Colonic mucosa (tissue), 4 donors: ENCODE data around the gene TGFBR1. TPM values are rescaled to one million over a fixed set of nuclear protein-coding genes. Genes with fewer than 3 reads are reported as not detected.

Experiments
- DNase-seq: peaks from one replicate; pipeline ENCODE4 v3.0.0-alpha.2; 2020
- H3K27ac ChIP-seq: fragments of 200-600 bp; one replicate; pipeline ENCODE4 v1.8.0; 2021
- H3K27me3 ChIP-seq: fragments of 200-600 bp; one replicate; pipeline ENCODE4 v1.8.0; 2021
- H3K36me3 ChIP-seq: fragments of 200-600 bp; one replicate; pipeline ENCODE4 v1.8.0; 2021
- H3K4me1 ChIP-seq: fragments of 200-600 bp; one replicate; pipeline ENCODE4 v1.8.0; 2021; ENCODE audit warnings: mild to moderate bottlenecking
- H3K4me3 ChIP-seq: fragments of 200-600 bp; one replicate; pipeline ENCODE4 v1.8.0; 2021
- H3K9ac ChIP-seq, 2 donors: one replicate each; pipeline ENCODE4 v1.7.0; 2013; ENCODE audit warnings: control low read depth in 2 of 2, low read depth in 2 of 2, low read length in 2 of 2
- H3K9me3 ChIP-seq: fragments of 200-600 bp; one replicate; pipeline ENCODE4 v1.8.0; 2021
- intact Hi-C: fragments of 100-400 bp; cut with DNase I; formaldehyde crosslinking; loops from one replicate; pipeline ENCODE4 v1.14.1; 2022
- total RNA-seq, 2 donors: library from RNA; stranded (reverse); fragmentation: NEBNext Ultra II Directional in 1 of 2; extraction: Animal tissue kit (Norgen Biotek cat#: 25700) in 1 of 2; gene quantifications; one replicate each; pipeline ENCODE4 v1.2.1, GENCODE V29; 2021
- TF ChIP-seq, protein P1 (sequence below): fragments of 200-600 bp; IDR thresholded peaks from one replicate; pipeline ENCODE4 v1.8.0; 2022; ENCODE audit warnings: antibody characterized with exemption, mild to moderate bottlenecking
- donor health status: healthy.
- donor health status: DM: no; HTN: no; CAD: no.
- donor health status: DM: no; HTN: no; CAD: no.

Gene TGFBR1
- total RNA-seq, 2 donors from 2014 or later = 19.0 to 48.7 TPM

DNA sequence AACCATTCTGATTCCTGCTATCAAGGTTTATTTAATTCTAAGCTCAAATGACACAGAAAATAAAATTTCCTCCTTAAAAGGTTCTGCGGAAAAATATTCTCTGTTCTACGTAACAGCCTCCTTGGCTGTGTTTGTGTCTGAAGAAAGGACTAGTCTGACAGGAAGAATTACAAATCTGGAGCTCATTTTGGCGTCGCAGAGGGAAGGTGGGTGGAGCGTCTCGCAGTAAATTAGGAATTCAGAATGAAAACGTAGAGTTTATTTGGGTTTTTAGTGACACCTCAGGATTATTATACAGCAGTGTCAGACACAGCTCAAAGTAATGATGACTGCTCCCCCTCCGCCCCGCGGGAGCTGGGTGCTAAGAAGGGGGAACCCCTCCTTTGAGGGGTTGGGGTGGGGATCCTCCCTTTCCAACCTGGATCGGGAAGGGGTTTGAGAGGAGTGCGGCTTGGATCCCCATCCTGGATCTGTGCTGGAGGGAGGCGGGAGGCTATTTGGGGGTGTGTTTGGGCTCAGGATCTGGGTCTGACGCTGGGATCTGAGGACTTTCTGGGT, 933 bp upstream of the TGFBR1 start:
- no peak for DNase-seq
- TF ChIP-seq, protein P1, sequence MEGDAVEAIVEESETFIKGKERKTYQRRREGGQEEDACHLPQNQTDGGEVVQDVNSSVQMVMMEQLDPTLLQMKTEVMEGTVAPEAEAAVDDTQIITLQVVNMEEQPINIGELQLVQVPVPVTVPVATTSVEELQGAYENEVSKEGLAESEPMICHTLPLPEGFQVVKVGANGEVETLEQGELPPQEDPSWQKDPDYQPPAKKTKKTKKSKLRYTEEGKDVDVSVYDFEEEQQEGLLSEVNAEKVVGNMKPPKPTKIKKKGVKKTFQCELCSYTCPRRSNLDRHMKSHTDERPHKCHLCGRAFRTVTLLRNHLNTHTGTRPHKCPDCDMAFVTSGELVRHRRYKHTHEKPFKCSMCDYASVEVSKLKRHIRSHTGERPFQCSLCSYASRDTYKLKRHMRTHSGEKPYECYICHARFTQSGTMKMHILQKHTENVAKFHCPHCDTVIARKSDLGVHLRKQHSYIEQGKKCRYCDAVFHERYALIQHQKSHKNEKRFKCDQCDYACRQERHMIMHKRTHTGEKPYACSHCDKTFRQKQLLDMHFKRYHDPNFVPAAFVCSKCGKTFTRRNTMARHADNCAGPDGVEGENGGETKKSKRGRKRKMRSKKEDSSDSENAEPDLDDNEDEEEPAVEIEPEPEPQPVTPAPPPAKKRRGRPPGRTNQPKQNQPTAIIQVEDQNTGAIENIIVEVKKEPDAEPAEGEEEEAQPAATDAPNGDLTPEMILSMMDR = no peak
- Histone ChIP-seq H3K9me3 (no peaks in the 10 kb centered on the region), H3K36me3 (no peaks in the 10 kb centered on the region), H3K4me1 (no peaks in the 10 kb centered on the region), H3K4me3 (peak overlapping the region; percentile 53), H3K27ac (peak overlapping the region; percentile 87), H3K9ac (peak overlapping the region; percentile 68 to 80), H3K27me3 (no peaks in the 10 kb centered on the region)
- intact Hi-C loops = no loop called here

DNA sequence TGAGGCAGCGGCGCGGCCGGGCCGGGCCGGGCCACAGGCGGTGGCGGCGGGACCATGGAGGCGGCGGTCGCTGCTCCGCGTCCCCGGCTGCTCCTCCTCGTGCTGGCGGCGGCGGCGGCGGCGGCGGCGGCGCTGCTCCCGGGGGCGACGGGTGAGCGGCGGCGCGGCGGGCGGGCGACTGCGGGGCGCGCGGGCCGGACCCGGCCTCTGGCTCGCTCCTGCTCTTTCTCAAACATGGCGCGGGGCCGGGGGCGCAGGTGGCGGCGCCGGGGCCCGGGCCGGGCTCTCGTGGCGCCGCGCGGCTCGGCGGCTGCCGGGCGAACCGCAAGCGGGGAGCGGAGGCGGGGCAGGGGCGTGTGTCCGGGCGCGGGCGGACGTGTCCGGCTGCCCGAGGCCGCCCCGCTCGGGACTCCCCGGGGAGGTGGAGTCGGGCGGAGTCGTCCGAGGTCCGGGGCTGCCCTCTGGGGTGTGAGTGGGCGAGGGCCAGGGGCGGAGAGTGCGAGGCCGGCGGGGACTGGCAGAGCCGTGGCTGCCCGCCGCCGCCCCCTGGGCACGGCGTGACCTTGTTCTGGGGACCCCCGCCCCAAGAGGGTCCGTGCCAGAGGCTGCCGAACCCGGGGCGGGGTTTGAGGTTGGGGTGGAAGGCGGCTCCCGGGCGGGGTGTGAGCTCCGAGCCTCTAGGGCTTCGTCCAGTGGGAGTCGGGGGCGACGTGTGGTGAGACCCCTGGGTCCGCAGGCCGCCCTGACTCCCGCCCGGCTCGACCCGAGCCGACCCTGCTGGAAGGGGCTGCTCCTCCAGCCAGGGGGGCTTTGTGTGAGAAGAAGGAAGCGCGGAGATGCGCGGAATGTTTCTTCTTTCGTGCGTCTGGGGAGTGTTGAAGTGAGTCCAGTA, 485 bp downstream of the TGFBR1 start:
- H3K27me3 ChIP-seq = no peaks in the 10 kb centered on the region
- TF ChIP-seq, protein P1 = no peak
- no peaks in the 10 kb centered on the region for H3K36me3 ChIP-seq
- H3K4me1 ChIP-seq = no peaks in the 10 kb centered on the region
- intact Hi-C loops = no loop called here
- peak overlapping the region; percentile 88 for H3K27ac ChIP-seq
- H3K9me3 ChIP-seq = no peaks in the 10 kb centered on the region
- H3K9ac ChIP-seq = peak overlapping the region; percentile 80 to 83
- peak; percentile 80 for DNase-seq
- peak overlapping the region; percentile 94 for H3K4me3 ChIP-seq

DNA sequence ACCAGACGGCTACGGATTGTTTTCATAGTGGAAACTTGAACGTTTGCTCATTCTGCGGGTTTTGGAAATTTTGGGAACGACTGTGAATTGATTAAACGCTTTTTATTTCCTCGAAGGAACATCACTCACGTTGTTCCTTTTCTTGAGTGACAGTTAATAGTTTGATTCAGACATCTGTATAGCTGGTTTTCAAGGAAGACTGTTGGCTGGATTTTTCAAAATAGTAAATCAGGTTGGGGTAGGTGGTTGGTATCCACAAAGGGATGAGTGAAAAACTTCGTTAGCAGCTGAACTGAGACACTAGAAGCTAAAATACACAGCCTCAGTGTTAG, 1.1 kb downstream of the TGFBR1 start:
- intact Hi-C loops = no loop called here
- TF ChIP-seq, protein P1 = no peak
- H3K27me3 ChIP-seq = no peaks in the 10 kb centered on the region
- DNase-seq = no peak
- H3K9me3 ChIP-seq = no peaks in the 10 kb centered on the region
- H3K4me3 ChIP-seq = peak overlapping the region; percentile 94
- peak overlapping the region; percentile 80 to 83 for H3K9ac ChIP-seq
- no peaks in the 10 kb centered on the region for H3K36me3 ChIP-seq
- no peaks in the 10 kb centered on the region for H3K4me1 ChIP-seq
- H3K27ac ChIP-seq = peak overlapping the region; percentile 88

DNA sequence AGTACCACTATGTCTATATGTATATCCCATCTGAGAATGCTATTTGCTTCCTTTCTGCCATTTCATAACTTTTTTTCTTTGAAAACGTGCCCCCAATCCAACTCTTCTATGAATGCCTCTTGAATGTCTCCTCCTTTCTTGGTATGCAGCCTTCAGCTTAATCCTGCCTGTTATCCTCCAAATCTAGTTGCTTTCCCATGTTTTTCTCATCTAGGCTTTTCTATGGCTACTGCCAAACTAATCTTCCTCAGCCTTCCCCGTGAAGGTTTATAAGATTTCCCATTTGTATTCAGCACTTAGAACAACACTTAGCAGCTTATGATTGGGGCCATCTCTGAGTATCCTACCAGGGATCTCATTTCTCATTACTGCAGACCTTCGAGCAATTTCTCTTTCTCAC, 2.5 kb downstream of the TGFBR1 start:
- intact Hi-C loops = no loop called here
- Histone ChIP-seq H3K9ac (no peak overlapping the region), H3K36me3 (no peaks in the 10 kb centered on the region), H3K27ac (no peak overlapping the region), H3K27me3 (no peaks in the 10 kb centered on the region), H3K4me3 (no peak overlapping the region), H3K9me3 (no peaks in the 10 kb centered on the region), H3K4me1 (no peaks in the 10 kb centered on the region)
- TF ChIP-seq, protein P1 = no peak
- no peak for DNase-seq

DNA sequence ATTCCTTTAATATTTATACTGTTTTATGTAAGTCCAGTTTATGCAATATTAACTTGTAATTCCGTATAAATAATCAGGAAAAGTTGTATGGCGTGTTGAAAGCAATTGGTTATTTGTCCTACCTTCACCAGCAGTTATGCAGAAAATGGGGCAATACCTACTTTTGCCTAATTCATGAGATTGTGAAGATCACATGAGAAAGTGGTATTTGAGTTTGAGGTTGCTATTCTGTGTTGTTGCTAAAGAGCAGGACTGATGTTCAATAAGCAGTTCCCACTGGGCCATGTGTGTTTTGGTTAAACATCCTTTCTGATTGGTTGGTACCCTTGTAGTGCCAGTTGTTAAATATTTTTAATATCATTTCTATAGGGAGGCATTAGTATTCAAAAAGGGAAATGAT, 3.2 kb downstream of the TGFBR1 start:
- no peak overlapping the region for H3K27ac ChIP-seq
- no peaks in the 10 kb centered on the region for H3K9me3 ChIP-seq
- H3K4me1 ChIP-seq = no peaks in the 10 kb centered on the region
- H3K9ac ChIP-seq = no peak overlapping the region
- no peak overlapping the region for H3K4me3 ChIP-seq
- TF ChIP-seq, protein P1 = no peak
- DNase-seq = no peak
- H3K27me3 ChIP-seq = no peaks in the 10 kb centered on the region
- no peaks in the 10 kb centered on the region for H3K36me3 ChIP-seq
- intact Hi-C loops = no loop called here
